SIG-M5 treated with dmso at 0.1 percent for 504 hours (cell line): ENCODE data around the gene SEL1L3.

Source experiments
- DNase-seq: peaks from one replicate; lab custom pipeline; 2025; ENCODE audit not compliant: unreplicated experiment; lab: John Stamatoyannopoulos, UW

SEL1L3 gene

GRCh38 chr4:25821267-25821666 lies 41.5 kb downstream of the SEL1L3 start:
- no peak for DNase-seq

DNA sequence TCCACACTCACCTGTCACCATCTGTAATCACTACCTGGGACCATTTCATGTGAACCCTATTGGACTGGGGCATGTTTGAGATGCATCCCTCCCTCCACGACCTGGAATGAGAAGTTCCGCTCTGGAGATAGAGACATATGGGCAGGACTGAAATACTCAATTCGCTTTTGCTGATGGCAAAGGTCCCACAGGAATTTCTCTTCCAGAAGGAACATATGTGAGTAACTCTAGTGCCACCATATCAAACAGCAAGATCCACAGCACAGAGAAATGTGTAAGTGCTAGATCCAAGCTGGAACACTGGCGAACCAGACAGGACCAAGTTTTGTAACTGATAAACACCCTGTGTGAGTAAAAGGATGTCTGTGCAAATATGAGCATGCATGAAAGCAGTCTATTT lies 43.9 kb downstream of the SEL1L3 start:
- no peak for DNase-seq

DNA sequence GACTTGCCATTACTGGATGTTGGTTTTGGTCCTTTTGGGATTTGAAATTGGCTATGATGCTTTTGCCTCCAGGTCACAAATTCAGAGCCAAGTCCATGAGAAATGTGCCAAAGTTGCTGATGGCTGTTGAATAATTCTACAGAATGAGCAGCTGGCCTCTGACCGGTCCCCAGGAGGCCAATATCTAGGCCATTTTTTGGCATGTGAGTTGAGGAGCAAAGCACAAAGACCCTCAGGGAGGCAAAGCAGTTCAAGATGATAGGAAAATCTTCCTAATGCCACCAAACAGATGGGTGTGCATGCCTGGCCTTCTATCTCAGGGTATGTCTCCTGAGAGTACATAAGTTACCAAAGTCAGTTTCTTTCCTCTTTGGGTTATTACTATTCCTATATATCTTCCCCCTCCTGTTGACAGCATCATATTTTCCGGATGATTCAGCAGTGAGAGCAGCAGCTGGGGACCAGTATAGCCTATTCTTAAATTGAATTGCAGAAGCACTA lies 44.4 kb downstream of the SEL1L3 start:
- no peak for DNase-seq

DNA sequence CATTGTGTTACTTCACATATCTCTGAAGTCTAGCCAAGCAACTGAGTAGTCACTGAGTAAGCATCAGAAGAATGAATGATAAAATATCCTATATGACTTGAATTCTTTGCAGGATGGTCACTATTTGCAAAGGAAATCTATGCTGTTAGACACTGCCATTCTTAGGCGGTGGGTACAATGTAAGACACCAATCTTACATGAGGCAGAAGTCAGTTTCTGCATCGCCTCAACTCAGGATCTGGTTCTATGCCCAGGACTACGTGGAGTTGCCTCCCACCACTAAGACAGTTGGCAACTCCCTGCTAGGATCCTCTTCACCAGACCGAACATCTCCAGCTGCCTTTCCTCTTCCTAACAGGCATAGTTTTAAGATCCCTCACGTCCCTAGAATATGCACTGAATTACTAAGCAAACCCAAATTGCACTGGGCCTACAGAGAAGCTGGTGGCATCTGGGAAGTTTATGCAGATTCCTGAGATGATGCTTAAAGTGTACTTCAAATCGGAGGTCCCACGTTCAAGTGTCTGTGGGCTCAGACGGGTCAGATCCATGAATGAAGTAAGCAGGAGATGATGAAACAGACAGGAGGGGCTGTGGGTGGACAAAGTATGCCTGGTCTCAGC lies 45.6 kb downstream of the SEL1L3 start:
- DNase-seq = no peak

- no peak for DNase-seq
These were observed 46.2 kb downstream of the SEL1L3 start for GRCh38 chr4:25816591-25817058.

- DNase-seq = no peak
These were observed 47.2 kb downstream of the SEL1L3 start for GRCh38 chr4:25815586-25815985.

DNA sequence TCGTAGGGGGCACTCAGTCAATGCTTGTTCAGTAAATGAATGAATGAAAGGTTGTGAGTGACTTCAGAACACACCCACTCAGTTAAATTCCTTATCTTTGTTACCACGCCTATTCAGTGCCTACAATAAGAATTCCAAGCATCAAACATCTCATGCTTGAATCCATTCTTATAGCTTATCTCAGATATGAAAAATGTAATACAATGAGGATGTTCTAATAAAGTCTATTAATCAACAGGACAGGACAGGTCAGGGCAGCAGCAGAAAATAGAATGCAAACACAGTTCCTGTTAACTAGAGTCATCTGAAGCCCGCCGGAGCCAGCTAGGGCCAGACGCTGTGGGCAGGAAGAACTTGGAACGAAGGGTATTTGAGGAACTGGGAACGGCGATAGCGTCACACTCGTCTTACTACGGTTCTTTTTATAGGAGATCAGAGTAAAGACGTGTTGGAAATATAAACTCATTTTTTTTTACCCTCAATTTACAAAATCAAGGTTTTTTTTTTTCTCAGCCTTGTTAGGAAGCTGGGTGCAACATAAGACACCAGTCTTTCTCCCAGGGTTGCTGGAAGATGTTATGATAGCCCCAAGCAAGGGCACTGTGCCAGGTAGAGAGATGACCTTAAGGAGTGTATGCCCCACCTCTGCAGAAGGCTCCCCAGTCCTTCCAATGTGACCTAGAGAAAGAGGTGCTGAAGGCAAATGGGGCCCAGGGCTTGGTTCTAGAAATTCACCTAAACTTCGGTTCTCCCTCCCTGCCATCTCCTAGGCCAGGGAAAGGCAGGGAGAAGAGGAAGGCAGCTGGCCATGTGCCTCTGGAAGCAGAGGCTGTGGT lies 48.3 kb downstream of the SEL1L3 start:
- DNase-seq = no peak

GRCh38 chr4:25813448-25814106 lies 49.2 kb downstream of the SEL1L3 start:
- no peak for DNase-seq

GRCh38 chr4:25811841-25812240 lies 50.9 kb downstream of the SEL1L3 start:
- no peak for DNase-seq

DNA sequence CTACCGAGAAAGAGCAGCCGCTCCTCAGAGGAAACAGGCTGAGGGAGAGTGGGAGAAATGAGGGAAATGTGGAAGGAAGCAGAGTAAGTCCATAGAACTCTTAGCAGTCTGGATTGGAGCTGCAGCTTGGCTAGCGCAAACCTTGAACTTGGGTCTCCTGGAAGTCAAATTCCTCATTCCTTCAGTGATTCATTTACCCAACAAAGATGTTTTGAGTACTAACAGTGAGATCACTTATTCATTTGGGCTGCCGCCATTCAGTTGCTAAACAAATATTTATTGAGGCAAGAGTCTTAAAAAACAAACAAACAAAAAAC lies 51.5 kb downstream of the SEL1L3 start:
- DNase-seq = no peak

DNA sequence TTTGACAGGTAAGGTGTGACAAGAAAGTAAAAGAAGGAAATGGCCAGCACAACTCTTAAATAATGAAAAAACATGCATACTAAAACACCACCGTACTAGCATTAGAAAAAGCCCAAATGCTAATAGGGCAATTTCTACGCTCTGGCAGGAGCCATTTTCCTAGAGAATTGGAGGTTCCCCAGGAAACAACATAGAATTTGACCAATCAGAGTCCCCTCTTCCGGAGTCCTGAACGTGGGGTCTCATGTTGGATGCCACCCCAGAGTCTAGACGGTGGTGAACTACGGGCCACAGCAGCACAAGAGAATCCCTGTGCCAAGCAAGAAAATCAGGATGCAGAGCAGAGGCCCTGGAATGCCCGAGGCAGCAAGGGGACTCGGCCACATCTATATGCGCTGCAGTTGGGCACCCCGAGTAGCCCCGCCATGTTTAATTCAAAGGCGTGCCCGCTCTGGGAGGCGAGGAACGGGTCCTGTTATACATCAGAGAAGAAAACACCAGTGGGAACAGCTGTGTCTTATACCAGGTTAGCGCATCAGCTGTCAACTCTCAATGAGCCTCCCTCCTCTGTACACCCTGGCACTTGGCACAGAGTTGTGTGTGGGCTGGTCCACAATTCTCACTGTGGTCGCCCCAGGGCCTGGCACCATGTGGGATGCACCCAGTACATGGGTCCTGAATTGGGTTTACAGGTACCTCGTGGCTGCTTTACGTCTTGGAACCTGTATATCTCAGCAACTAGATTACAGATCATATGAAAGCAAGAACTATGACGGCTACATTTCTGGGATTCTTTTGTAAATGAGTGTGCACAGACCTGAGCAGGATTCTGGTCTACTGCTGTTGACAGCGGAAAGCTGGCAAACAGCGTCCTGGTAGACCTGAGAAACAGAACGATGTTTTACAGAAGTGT lies 52.1 kb downstream of the SEL1L3 start:
- DNase-seq = no peak

- no peak for DNase-seq
These were observed 52.8 kb downstream of the SEL1L3 start for GRCh38 chr4:25809996-25810395.

DNA sequence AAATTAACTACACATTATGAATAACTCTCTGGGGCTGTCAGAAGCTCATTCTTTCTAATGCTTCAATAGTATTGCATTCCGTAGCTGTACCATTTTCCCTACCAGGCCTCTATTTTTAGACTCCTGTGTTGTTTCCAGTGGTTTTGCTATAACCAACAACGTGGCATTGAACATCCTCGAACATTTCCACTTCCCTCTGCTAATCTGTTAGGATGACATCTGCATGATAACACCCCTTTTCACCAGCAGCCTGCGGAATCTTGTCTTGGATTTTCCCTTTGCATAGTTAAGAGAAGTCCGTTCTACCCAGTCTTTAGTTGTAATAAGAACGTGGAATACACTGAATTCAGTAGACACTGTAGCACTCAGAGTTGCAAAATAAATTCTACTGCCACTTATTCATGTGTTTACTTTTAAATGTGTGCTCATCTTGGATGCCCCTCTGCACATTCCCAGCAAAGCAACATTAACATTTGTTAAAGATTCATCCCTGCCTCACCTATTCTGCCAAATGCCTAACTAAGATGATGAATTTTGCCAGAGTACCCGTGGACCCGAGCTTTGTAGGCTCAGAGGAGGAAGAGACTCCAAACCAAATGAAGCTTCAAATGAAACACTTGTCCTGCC lies 55.6 kb downstream of the SEL1L3 start:
- DNase-seq = no peak

GRCh38 chr4:25805255-25805860 lies 57.4 kb downstream of the SEL1L3 start:
- DNase-seq = no peak

- DNase-seq = no peak
These were observed 59.0 kb downstream of the SEL1L3 start for GRCh38 chr4:25803720-25804225.

- DNase-seq = no peak
These were observed 61.2 kb downstream of the SEL1L3 start for GRCh38 chr4:25801594-25801993.

GRCh38 chr4:25800245-25800644 lies 62.5 kb downstream of the SEL1L3 start:
- DNase-seq = no peak

- DNase-seq = no peak
These were observed 63.3 kb downstream of the SEL1L3 start for GRCh38 chr4:25799522-25799921.

- DNase-seq = no peak
These were observed 65.7 kb downstream of the SEL1L3 start for GRCh38 chr4:25797136-25797535.
